SK-N-SH (cell line): ENCODE data around the gene OSBPL2. TPM values are rescaled to one million over a fixed set of nuclear protein-coding genes. Genes with fewer than 3 reads are reported as not detected.

Source experiments
- CTCF ChIA-PET: fragments of 300-600, 350-600 bp; formaldehyde crosslinking; extraction: SDS; loops from one replicate; lab custom pipeline; 2021; lab: Yijun Ruan, JAX
- POLR2A ChIA-PET: fragments of 350-600 bp; sonication (Branson Sonifier 250); formaldehyde crosslinking; extraction: SDS; loops from one replicate; lab custom pipeline; 2020; ENCODE audit warnings: antibody characterized with exemption, inconsistent platforms; lab: Yijun Ruan, JAX
- DNase-seq: peaks from one replicate; pipeline ENCODE4 v3.0.0; 2012
- H2AFZ ChIP-seq: fragments of 200-600 bp; sonication (generic); 2 replicates; pipeline ENCODE4 v1.8.1; 2016; ENCODE audit warnings: antibody characterized with exemption, mild to moderate bottlenecking, low read depth
- H3F3A ChIP-seq: fragments of 200-600 bp; sonication (generic); replicated peaks from 2 replicates; pipeline ENCODE3; 2016; ENCODE audit warnings: antibody characterized with exemption, mild to moderate bottlenecking; ENCODE audit not compliant: insufficient read depth
- H3K27ac ChIP-seq, 2 experiments: fragments of 200-500 bp in 1 of 2; fragments of 200-600 bp in 1 of 2; sonication (Bioruptor generic) in 1 of 2; sonication (generic), shearing (Covaris generic) in 1 of 2; 2 replicates each; pipeline versions ENCODE4 v1.5.1 to v1.6.1; 2014 to 2016; ENCODE audit warnings: low read depth in 2 of 2, inconsistent platforms in 1 of 2, low read length in 1 of 2, mild to moderate bottlenecking in 1 of 2, mixed read lengths in 1 of 2
- H3K27me3 ChIP-seq: fragments of 200-600 bp; sonication (generic), shearing (Covaris generic); 2 replicates; pipeline ENCODE4 v1.6.1; 2016; ENCODE audit warnings: mixed run types; ENCODE audit not compliant: insufficient read depth
- H3K36me3 ChIP-seq, 2 experiments: fragments of 200-500 bp in 1 of 2; fragments of 200-600 bp in 1 of 2; sonication (Bioruptor generic) in 1 of 2; sonication (generic) in 1 of 2; replicated peaks in 1 of 2; 2 replicates each; pipeline versions ENCODE3 to v1.5.1; 2014 to 2016; ENCODE audit warnings: low read length in 1 of 2, mild to moderate bottlenecking in 1 of 2; ENCODE audit not compliant: insufficient read depth in 2 of 2, control insufficient read depth in 1 of 2
- H3K4me1 ChIP-seq, 2 experiments: fragments of 200-500 bp in 1 of 2; fragments of 200-600 bp in 1 of 2; sonication (Bioruptor generic) in 1 of 2; sonication (generic), shearing (Covaris generic) in 1 of 2; 2 replicates each; pipeline versions ENCODE4 v1.5.1 to v1.6.1; 2014 to 2016; ENCODE audit warnings: low read depth in 1 of 2, low read length in 1 of 2, mixed run types in 1 of 2; ENCODE audit not compliant: insufficient read depth in 2 of 2, control insufficient read depth in 1 of 2
- H3K4me2 ChIP-seq: fragments of 200-600 bp; sonication (generic), shearing (Covaris generic); 2 replicates; pipeline ENCODE4 v1.6.1; 2017; ENCODE audit warnings: mixed run types
- H3K4me3 ChIP-seq, 2 experiments: fragments of 200-500 bp in 1 of 2; fragments of 200-600 bp in 1 of 2; sonication (Bioruptor generic) in 1 of 2; sonication (generic), shearing (Covaris generic) in 1 of 2; 2 replicates each; pipeline versions ENCODE4 v1.5.1 to v1.8.1; 2014 to 2016; ENCODE audit warnings: low read depth in 2 of 2, inconsistent platforms in 1 of 2, low read length in 1 of 2, mild to moderate bottlenecking in 1 of 2, mixed read lengths in 1 of 2, moderate library complexity in 1 of 2
- H3K79me2 ChIP-seq: fragments of 200-600 bp; sonication (generic); 2 replicates; pipeline ENCODE4 v1.8.1; 2017; ENCODE audit warnings: mild to moderate bottlenecking; ENCODE audit not compliant: insufficient read depth
- H3K9ac ChIP-seq: fragments of 200-600 bp; sonication (generic); 2 replicates; pipeline ENCODE4 v1.6.1; 2017; ENCODE audit warnings: mixed run types
- H3K9me2 ChIP-seq: fragments of 200-600 bp; sonication (generic); 2 replicates; pipeline ENCODE4 v1.6.1; 2017; ENCODE audit warnings: mixed run types
- H3K9me3 ChIP-seq: fragments of 200-600 bp; sonication (generic); 2 replicates; pipeline ENCODE4 v1.6.1; 2017; ENCODE audit warnings: mixed run types, mild to moderate bottlenecking, moderate library complexity
- H4K20me1 ChIP-seq: fragments of 200-600 bp; sonication (generic); 2 replicates; pipeline ENCODE4 v1.6.1; 2017; ENCODE audit warnings: mild to moderate bottlenecking, mixed run types; ENCODE audit not compliant: insufficient read depth
- ELF1 ChIP-seq: IDR thresholded peaks from 2 replicates; pipeline ENCODE4 v1.4.0; 2012
- GABPA ChIP-seq: IDR thresholded peaks from 2 replicates; pipeline ENCODE4 v1.4.0; 2012; ENCODE audit warnings: low read depth, mild to moderate bottlenecking
- GATA2 ChIP-seq: sonication (generic); formaldehyde crosslinking; IDR thresholded peaks from 2 replicates; pipeline ENCODE4 v1.5.0; 2020; ENCODE audit warnings: mild to moderate bottlenecking, missing genetic modification reagents
- MEF2A ChIP-seq: IDR thresholded peaks from 2 replicates; pipeline ENCODE4 v1.4.0; 2012; ENCODE audit warnings: low read depth, borderline replicate concordance
- MXI1 ChIP-seq: IDR thresholded peaks from 2 replicates; pipeline ENCODE4 v1.6.1; 2012; ENCODE audit warnings: mild to moderate bottlenecking, low read depth, low read length, improper control_type of control experiment
- RCOR1 ChIP-seq: fragments of 150-350 bp; IDR thresholded peaks from 2 replicates; pipeline ENCODE4 v1.6.1; 2017; ENCODE audit warnings: antibody characterized with exemption, low read length
- REST ChIP-seq: IDR thresholded peaks from 2 replicates; pipeline ENCODE4 v1.6.1; 2012; ENCODE audit warnings: mild to moderate bottlenecking, low read depth, low read length, moderate library complexity
- RFX5 ChIP-seq: IDR thresholded peaks from 2 replicates; pipeline ENCODE4 v1.6.1; 2012; ENCODE audit warnings: mild to moderate bottlenecking, improper control_type of control experiment, low read length
- SIN3A ChIP-seq: IDR thresholded peaks from 2 replicates; pipeline ENCODE4 v1.6.1; 2012; ENCODE audit warnings: low read depth, mild to moderate bottlenecking, low read length, moderate library complexity, borderline replicate concordance
- TEAD4 ChIP-seq: IDR thresholded peaks from 2 replicates; pipeline ENCODE4 v1.4.0; 2012; ENCODE audit warnings: mild to moderate bottlenecking, borderline replicate concordance; ENCODE audit not compliant: insufficient read depth
- WGBS: methylation state at CpG from one replicate; pipeline ENCODE4 v1.1.6; 2017; ENCODE audit warnings: low lambda C conversion rate; 5-methylcytosine and 5-hydroxymethylcytosine counted together
- polyA plus RNA-seq, 3 experiments: library from polyadenylated mRNA; depleted of rRNA; stranded (reverse); fragments of >200 nt; gene quantifications; 2 replicates each; pipeline ENCODE4 v1.2.3, GENCODE V29; 2012
- TF ChIP-seq, protein P1 (sequence below): IDR thresholded peaks from 2 replicates; pipeline ENCODE4; 2012

Gene OSBPL2
- polyA plus RNA-seq, 1 of the 3 experiments (the other 2 are of a cell fraction) = 17.7 TPM

GRCh38 chr20:62336775-62337557, 98.6 kb downstream of the OSBPL2 start:
- Histone ChIP-seq H3K4me2 (no peak overlapping the region), H3K4me3 (no peak overlapping the region), H3K27me3 (no peaks in the 10 kb centered on the region), H3K27ac (no peak overlapping the region), H3K4me1 (no peaks in the 10 kb centered on the region), H3K9ac (no peak overlapping the region), H3F3A (no peaks in the 10 kb centered on the region), H3K36me3 (peaks cover 12 to 40% of the 10 kb centered on the region in 2 experiments), H2AFZ (no peak overlapping the region), H4K20me1 (no peaks in the 10 kb centered on the region), H3K9me3 (no peaks in the 10 kb centered on the region), H3K79me2 (no peaks in the 10 kb centered on the region), H3K9me2 (no peaks in the 10 kb centered on the region)
- TF ChIP-seq RCOR1 = no peak
- no peak for TF ChIP-seq RFX5
- TF ChIP-seq MEF2A = no peak
- TF ChIP-seq ELF1 = no peak
- TF ChIP-seq SIN3A = no peak
- no peak for TF ChIP-seq MXI1
- TF ChIP-seq REST = no peak
- TF ChIP-seq, protein P1, sequence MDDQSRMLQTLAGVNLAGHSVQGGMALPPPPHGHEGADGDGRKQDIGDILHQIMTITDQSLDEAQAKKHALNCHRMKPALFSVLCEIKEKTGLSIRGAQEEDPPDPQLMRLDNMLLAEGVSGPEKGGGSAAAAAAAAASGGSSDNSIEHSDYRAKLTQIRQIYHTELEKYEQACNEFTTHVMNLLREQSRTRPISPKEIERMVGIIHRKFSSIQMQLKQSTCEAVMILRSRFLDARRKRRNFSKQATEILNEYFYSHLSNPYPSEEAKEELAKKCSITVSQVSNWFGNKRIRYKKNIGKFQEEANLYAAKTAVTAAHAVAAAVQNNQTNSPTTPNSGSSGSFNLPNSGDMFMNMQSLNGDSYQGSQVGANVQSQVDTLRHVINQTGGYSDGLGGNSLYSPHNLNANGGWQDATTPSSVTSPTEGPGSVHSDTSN = no peak
- TF ChIP-seq GATA2 (CRISPR knock-in tag) = no peak
- TF ChIP-seq GABPA = no peak
- no peak for TF ChIP-seq TEAD4
- DNase-seq = no peak
- ChIA-PET POLR2A (no interaction called here), CTCF (interaction anchor here (1.8 kb wide), 1 partner anchor 45 kb away, joined by 4 read pairs; no protein-coding TSS in a partner anchor)
- 96% methylated on average over 40 of the region's 53 CpGs for WGBS
